NOMO-1 (cell line): ENCODE results near the gene RPL6.
A peak's percentile ranks its signal among the peaks of the same experiment; 100 is the strongest.
"Not testable (repeated sequence)": the region's sequence is repeated elsewhere in the genome, so short reads cannot be mapped to it uniquely, and the experiment has no call there.

ENCODE experiments used
- DNase-seq, 2 experiments: peaks; one replicate each; lab custom pipeline; 2025; ENCODE audit not compliant: unreplicated experiment in 2 of 2; lab: John Stamatoyannopoulos, UW

Gene RPL6

DNA sequence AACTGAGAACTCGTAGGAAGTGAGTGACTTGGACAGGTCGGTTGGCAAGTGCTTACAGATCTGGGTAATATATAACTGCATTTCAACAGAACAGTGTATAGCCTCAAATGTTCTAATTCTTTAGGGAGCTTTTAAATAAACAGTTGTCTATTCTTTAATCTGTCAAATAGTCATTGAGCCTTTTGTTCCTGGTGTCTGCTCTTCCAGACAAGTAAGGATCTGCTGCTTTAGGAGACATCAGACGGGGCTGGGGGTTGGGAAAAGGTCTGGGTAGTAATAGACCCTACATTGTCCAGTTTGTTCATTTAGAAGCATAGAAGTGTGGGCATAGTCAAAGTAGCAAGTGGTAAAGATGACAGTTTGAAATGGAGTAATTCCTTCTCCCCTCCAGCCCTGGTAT, 11.3 kb upstream of the RPL6 start:
- DNase-seq, result no peak

DNA sequence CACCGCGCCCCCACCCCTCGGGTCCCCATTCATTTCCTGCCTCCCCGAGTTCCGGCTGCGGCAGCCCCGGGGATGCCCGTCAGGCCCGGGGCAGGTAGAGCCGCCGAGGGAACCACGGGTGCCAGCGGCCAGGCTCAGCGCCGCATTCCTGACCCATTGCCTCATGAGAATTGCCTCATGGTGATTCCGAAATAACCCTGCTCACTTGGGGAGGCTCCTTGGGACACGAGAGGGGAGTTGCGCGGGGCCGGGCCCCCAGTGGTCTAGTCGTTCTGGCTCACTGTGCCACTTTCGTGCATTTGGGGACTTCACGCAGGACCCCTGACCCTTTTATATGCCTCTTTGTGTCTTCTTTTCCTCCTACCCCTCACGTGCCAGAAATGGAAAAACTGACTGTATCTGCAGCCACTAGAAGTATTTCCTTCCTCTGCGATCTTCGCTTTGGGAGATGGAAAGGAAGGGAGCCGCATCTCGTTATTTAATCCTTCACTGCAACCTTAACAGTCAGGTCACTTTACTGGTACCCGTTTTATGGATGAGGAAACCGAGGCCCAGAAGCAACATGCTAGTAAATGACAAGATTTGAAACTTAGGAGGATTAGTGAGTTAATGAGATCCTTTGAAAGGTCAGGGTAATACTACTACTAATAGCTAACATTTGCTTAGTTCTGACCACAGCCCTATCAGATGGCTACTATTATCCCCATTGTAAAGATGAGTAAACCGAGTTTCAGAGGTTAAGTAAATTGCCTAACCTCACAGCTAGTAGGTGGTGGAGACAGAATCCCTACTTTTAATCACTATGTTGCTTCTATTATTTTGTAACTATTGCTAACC, 10.1 kb upstream of the RPL6 start:
- peak; percentile 22 to 45 for DNase-seq

DNA sequence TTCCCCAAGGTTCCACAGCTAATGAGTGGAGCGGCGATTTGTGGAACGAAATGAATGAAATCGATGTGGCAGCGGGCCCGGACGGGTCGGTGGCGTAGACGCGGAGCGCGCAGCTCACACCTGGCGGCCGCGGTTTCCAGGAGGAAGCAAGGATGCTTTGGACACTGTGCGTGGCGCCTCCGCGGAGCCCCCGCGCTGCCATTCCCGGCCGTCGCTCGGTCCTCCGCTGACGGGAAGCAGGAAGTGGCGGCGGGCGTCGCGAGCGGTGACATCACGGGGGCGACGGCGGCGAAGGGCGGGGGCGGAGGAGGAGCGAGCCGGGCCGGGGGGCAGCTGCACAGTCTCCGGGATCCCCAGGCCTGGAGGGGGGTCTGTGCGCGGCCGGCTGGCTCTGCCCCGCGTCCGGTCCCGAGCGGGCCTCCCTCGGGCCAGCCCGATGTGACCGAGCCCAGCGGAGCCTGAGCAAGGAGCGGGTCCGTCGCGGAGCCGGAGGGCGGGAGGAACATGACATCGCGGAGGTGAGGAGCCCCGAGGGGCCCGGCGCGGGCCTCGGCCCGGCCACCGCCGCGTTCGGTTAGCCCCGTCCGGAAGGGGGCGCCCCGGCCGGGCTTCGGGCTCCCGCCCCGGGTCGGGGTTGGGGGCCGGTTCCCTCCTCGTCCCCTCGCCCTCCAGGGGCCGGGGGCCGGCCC, 9.3 kb upstream of the RPL6 start, which contains the start of gene PTPN11:
Gene PTPN11 (plus strand): TSS at position 340 of the 689 bp plus-strand sequence. CDS start 165 bp downstream, at position 505.
- DNase-seq, result peak; percentile 69 to 75

DNA sequence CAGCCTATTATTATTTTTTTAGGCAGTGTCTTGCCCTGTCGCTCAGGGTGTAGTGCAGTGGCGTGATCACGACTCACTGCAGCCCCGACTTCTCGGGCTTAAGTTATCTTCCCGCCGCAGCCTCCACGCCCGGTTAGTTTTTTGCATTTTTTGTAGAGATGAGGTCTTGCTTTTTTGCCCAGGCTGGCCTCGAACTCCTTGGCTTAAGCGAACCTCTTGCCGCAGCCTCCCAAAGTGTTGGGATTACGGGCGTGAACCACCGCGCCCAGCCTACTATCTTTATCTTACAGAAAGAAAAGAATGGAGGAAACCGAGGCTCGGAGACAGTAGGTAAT, 8.8 kb upstream of the RPL6 start:
- DNase-seq, result no peak

DNA sequence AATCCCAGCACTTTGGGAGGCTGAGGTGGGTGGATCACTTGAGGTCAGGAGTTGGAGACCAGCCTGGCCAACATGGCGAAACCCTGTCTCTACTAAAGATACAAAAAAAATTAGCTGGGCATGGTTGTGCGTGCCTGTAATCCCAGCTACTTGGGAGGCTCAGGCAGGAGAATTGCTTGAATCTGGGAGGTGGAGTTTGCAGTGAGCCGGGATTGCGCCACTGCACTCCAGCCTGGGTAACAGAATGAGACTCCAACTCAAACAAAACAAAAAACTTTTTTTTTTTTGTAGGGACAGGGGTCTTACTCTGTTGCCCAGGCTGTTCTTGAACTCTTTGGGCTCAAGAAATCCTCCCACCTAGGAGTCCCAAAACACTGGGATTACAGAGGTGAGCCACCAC, 6.1 kb upstream of the RPL6 start:
- not testable (repeated sequence) for DNase-seq

- no peak for DNase-seq
Observed at GRCh38 chr12:112413855-112414625, 4.6 kb upstream of the RPL6 start.

DNA sequence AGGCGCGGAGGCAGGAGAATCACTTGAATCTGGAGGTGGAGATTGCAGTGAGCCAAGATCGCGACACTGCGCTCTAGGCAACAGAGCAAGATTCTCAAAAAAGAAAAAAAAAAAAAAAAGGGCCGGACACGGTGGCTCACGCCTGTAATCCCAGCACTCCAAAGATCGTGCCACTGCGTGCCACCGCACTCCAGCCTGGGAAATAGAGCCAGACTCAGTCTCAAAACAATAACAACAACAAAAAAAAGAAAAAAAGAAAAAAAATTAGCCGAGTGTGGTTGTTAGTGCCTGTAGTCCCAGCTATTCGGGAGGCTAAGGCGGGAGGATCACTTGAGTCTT, 470 bp upstream of the RPL6 start:
- no peak for DNase-seq

- DNase-seq, result peak in 1 of 2 experiments; percentile 44
Observed at GRCh38 chr12:112408621-112409020, 784 bp downstream of the RPL6 start.

- DNase-seq, result not testable (repeated sequence)
Observed at GRCh38 chr12:112407683-112408082, 1.7 kb downstream of the RPL6 start.

GRCh38 chr12:112406519-112407488, 2.6 kb downstream of the RPL6 start:
- no peak for DNase-seq

DNA sequence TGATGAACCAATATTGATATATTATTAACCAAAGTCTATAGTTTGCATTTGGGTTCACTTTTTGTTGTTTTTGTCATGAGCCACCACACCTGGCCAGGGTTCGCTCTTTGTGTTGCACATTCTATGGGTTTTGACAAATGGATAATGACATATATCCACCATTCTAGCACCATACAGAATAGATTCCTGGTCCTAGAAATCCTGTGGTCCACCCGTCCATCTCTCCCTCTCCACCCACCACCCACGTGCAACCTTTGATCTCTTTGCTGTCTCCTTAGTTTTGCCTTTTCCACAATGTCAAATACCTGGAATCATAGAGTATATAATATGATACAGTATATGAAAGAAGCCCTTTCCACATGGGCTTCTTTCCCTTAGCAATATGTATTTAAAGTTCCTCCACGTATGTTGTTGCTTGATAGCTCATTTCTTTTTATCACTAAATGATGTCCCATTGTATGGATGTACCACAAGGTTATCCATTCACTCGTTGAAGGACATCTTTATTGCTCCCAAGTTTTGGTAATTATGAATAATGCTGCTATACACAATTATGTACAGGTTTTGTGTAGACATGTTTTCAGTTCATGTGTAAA, 7.4 kb downstream of the RPL6 start:
- DNase-seq, result no peak

DNA sequence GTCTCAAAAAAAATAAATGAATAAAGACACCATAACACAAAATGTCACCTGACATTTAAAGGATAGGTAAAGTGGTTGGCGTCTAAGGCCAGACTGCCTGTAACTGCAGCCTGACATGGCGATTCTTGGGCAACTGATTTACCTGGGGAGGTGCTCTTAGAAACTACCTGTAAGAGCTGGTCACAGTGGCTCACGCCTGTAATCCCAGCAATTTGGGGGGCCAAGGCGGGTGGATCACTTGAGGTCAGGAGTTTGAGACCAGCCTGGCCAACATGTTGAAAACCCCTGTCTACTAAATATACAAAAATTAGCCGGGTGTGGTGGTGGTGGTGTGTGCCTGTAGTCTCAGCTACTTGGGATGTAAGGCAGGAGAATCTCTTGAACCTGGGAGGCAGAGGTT, 8.4 kb downstream of the RPL6 start:
- DNase-seq, result no peak

DNA sequence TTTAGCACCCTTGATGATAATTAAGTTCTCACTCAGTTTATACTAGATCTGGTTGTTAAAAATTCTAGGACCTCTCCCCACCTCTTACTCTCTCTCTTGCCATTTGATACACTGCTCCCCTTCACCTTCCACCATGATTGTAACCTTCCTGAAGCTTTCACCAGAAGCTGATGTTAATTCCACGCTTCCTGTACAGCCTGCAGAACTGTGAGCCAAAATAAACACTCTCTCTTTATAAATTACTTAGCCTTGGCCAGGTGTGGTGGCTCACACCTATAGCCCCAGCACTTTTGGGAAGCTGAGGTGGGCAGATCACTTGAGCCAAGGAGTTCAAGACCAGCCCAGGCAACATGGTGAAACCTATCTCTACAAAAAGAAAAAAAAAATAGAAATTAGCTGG, 16.1 kb downstream of the RPL6 start:
- no peak for DNase-seq

- DNase-seq, result not testable (repeated sequence)
Observed at GRCh38 chr12:112389922-112390654, 19.3 kb downstream of the RPL6 start.

DNA sequence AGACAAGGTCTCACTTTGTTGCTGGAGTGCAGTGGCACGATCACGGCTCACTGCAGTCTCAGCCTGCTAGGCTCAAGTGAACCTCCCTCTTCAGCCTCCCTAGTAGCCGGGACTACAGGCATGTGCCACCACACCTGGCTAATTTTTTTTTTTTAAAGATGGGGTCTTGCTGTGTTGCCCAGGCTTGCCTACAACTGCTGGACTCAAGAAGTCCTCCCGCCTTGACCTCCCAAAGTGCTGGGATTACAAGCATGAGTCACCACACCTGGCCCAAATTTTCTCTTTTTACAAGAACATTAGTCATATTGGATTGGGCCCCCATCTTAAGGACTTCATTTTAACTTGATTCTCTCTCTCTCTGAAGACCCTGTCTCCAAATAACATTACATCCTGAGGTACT, 20.2 kb downstream of the RPL6 start:
- DNase-seq, result no peak

DNA sequence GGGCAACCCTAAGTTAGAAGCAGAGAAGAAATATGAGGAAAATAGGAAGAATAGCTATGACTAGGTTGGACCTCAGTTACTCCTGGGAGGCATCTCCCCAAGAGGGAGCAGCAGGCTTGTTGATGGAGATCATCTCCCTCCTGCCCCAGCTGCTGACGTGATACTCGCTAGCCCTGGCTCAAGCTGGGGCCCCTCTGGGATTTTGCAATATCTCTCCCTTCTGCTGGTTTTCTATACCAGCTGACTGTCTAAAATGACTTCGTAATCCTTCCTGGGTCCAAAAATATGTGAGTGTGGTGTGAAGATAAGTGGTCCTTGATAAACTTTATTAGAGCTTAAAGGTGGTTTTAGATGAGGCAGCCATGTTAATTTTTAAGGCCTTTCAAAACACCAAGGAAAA, 22.7 kb downstream of the RPL6 start:
- DNase-seq, result peak; percentile 53 to 65

DNA sequence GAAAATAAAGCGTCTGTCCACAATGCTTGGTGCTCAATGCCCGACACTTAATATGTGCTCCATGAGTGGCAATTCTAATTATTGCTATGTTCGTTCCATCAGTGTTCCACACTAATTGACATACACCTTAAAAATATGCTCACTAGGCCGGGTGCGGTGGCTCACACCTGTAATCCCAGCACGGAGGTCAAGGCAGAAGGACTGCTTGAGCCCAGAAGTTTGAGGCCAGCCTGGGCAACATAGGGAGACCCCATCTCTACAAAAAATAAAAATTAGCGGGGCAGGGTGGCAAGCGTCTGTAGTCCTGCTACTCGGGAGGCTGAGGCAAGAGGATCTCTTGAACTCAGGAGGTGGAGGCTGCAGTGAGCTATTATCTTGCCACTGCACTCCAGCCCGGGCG, 26.5 kb downstream of the RPL6 start:
- no peak for DNase-seq

GRCh38 chr12:112381883-112382796, 27.3 kb downstream of the RPL6 start, which contains the start of gene HECTD4:
Gene HECTD4 (minus strand): TSS chr12:112382431. CDS start chr12:112382128, 303 bp downstream.
- peak; percentile 88 to 89 for DNase-seq
